GM19240 (cell line): ENCODE measurements around the gene ANKS1A.
A peak's percentile ranks its signal among the peaks of the same experiment; 100 is the strongest.
"Not testable (repeated sequence)": the region's sequence is repeated elsewhere in the genome, so short reads cannot be mapped to it uniquely, and the experiment has no call there.

Experiments
- DNase-seq: peaks from one replicate; pipeline ENCODE4 v3.0.0; 2011; ENCODE audit warnings: low spot score; ENCODE audit not compliant: insufficient read length

ANKS1A gene

DNA sequence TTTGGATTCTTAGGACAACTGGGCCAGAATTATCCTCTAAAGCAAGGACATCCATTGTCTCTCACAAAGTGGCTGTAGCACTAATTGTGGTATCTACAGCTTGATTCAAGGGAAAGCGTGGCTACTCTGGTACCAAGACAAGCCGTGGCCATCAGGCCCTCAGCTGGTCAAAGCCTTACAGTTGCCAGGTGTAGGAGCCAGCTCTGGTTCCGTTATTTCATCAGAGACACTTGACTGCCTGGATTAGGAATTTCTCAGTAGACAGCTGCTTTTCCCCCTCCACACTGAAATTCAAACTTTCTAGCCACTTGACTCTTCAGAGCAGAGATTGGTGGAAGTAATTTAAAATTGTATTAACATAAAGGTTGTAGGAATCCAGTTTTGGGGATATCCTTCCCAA is 104.2 kb downstream of the ANKS1A start:
- DNase-seq = no peak

DNA sequence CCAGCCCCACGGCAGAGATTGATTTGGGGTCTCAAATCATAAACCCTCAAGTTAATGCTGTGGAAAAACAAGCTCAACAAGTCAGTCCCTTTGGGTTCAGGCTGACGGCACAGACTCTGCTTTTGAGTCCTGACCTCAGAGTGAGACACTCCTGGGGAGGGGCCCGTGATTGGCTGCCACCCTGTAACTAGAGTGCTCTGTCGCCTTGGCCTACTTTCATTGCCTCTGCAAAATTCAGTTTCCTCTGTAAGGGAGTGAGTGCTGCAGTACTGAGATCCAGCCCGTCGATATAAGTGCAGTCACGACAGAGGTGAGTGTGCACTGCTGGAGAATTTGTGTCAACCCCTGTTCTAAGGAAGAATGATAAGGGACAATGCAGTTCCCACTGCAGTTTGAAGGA is 105.6 kb downstream of the ANKS1A start:
- no peak for DNase-seq

DNA sequence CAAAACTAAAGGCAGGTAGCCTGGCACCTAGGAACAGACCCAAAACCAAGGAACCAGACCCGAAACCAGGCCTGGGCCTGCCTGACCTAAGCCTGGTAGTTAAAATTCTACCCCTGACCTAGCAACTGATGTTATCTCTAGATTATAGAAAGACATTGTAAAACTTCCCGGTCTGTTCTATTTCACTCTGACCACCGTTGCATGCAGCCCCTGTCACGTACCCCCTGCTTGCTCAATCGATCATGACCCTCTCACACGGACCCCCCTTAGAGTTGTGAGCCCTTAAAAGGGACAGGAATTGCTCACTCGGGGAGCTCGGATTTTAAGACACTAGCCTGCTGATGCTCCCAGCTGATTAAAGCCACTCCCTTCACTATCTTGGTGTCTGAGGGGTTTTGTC is 109.4 kb downstream of the ANKS1A start:
- DNase-seq = not testable (repeated sequence)

- not testable (repeated sequence) for DNase-seq
Measured at GRCh38 chr6:34999153-34999552, 110.1 kb downstream of the ANKS1A start.

DNA sequence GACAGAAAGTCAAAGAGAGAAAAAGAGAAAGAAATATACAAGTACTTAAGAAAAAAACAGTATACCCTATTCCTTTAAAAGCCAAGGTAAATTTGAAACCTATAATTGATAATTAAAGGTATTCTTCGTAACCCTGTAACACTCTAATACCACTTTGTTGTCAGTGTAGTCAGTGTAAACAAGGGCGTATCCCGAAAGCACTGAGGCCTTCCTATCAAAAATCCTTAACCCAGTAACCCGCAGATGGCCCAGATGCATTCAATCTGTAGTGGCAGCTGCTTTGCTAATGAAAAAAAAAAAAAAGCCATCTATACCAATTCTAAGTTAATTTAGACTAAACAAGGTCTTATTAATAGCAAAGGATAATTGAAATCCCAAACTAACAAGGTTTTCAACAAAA is 110.9 kb downstream of the ANKS1A start:
- not testable (repeated sequence) for DNase-seq

DNA sequence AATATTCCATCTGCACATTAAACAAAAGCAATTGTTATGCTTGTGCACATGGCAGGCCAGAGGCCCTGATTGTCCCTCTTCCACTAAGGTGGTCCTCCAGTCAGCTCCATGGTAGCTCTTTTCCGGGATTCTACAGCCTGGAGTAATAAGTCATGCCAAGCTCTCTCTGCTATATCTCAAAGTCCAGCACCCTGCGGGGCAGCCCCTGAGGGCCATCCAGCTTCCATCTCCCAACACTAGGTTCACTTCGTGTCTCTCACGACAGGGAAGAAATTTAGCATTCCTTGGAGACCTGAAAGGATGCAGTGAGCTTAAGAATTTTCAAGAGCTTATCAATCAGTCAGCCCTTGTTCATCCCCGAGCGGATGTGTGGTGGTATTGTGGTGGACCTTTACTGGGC is 112.3 kb downstream of the ANKS1A start:
- DNase-seq = not testable (repeated sequence)

GRCh38 chr6:35003886-35004530 is 115.0 kb downstream of the ANKS1A start:
- not testable (repeated sequence) for DNase-seq

GRCh38 chr6:35007016-35007415 is 118.0 kb downstream of the ANKS1A start:
- DNase-seq = no peak

DNA sequence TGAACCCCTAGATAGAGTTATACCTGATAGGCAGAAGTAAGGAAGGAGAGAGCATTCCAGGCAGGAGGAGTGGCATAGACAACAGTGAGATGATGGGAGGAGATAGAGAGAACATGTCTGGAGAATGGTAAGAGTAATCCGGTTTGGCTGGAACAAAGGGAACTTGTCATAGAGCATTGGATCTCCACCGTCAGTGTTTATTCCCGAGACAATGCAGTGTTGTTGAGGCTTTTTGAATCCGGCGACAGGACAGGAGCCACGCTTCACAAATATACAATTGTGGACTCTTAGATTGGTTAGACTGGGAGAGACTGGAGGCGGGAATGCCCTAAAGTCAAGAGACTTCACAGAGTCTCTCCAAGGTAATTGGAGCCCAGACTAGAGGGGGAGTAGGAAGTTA is 119.8 kb downstream of the ANKS1A start:
- no peak for DNase-seq

DNA sequence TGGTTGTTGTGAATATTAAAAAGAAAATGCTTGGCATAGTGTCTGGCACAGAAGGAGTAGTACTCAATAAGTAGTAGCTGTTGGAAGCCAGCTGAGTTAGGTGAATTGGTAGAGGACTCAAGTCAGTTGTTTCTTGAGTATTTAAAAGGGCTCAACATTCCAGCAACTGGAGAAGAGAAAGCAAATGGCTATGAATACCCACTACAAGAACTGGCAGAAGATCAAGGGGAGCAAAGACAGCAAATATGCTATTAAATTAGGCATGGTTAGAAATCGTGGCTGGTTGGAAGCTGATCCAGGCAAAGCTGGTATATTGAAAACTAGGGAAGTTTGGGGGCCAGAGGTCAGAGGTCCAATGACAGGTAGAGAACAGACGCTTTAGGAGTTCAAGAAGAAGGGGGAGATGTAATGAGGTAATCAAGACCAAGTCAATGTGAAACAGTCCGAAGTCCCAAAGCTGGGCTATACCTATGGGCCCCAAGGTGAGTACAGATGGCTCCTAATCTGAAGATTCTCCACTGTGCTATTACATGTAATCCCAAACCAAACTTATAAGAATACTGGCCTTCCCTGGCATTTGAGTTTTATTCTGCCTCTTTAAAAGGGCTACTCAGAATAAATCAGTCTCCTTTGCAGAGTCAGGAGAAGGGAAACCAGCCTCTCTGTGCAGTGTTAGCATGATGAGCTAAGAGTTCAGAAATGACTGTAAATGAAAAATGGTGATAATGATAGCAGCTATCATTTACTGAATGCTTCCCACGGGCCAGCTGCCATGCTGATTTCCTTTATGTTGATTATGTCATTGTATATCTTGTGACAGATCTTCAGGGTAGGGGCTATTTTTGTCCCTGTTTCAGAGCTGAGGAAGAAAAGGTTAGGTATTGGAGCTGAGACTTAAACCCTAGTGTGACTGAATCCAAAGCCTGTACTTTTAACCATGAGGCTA is 122.3 kb downstream of the ANKS1A start:
- peak; percentile 28 for DNase-seq

- DNase-seq = no peak
Measured at GRCh38 chr6:35013701-35014100, 124.6 kb downstream of the ANKS1A start.

GRCh38 chr6:35014341-35014740 is 125.3 kb downstream of the ANKS1A start:
- DNase-seq = no peak

DNA sequence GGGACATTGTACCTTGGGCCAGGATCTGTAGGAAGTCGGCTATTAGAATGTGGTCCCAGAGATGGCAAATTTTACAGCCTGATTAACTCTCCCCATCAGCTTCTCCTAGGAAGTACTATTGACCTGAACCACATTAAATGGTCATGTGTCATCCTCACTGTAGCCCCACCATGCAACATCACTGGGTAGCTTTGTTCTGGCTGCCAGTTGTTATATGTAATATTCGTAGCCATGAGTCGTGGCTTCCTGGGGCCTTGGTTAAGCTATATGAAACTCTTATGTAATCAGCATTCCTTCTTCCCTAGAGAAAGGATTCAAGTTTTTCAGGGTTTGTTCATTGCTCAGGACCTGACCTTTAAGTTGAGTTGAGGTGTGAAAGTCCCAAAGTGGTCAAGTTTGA is 125.7 kb downstream of the ANKS1A start:
- no peak for DNase-seq

DNA sequence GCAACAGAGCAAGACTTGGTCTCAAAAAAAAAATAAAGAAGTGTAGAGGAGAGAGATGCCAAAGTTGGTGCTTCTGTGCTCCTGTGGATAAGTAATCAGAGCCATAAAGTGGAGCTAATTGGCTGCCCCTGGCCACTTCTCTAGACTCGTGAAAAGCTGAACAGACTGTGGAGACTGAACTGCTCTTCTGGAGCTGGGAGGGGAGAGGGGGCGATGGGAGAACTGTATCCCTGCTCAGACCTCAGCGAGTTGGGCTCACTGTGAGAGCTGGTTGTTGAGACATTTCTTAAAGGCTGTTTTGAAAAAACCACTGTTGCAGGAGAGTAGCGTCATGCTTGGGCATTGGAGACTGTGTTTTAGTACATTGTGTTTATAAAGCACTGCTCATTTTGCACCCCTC is 126.4 kb downstream of the ANKS1A start:
- no peak for DNase-seq

GRCh38 chr6:35015996-35016395 is 126.9 kb downstream of the ANKS1A start:
- no peak for DNase-seq

- DNase-seq = no peak
Measured at GRCh38 chr6:35016502-35017321, 127.7 kb downstream of the ANKS1A start.

DNA sequence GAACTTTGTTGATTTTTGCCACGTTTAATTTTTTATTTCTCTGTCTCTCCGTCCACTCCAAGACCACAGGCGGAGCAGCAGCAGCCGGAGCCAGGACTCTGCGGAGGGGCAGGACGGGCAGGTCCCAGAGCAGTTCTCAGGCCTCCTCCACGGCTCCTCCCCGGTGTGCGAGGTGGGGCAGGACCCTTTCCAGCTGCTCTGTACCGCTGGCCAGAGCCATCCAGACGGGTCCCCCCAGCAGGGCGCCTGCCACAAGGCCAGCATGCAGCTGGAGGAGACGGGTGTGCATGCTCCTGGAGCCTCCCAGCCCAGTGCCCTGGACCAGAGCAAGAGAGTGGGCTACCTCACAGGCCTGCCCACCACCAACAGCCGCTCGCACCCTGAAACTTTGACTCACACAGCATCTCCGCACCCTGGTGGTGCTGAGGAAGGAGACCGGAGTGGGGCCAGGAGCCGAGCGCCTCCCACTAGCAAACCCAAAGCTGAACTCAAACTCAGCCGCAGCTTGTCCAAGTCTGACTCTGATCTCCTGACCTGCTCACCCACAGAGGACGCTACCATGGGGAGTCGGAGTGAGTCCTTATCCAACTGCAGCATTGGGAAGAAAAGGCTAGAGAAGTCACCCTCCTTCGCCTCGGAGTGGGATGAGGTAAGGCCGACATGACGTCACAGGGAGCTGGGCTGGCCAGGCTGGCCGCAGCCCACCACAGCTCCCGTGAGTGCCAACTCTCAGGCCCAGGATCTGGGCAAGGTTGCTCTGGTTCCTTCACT is 128.5 kb downstream of the ANKS1A start:
- DNase-seq = no peak

GRCh38 chr6:35018182-35018519 is 129.1 kb downstream of the ANKS1A start:
- no peak for DNase-seq

- DNase-seq = no peak
Measured at GRCh38 chr6:35018746-35019145, 129.7 kb downstream of the ANKS1A start.

DNA sequence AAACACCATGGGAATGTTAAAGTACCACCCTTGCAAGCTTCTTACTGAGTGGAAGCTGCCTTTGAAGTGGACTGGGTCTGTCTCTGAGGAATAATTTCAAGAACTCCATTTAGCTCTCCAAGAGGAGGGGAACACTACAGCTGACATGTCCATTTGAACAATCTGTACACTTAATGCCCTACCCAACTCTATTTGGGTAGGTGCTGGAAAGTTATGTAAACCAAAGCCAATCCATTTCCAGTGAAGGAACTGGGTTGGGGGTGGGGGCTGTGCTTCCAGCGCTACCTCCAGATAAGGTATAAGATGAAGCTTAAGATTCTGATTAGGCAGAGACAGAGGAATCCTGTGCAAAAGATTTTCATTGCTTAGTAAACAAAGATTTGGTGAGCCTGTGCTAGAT is 130.1 kb downstream of the ANKS1A start:
- DNase-seq = no peak

- DNase-seq = no peak
Measured at GRCh38 chr6:35019831-35020230, 130.8 kb downstream of the ANKS1A start.
